ENCODE data around the gene SNPH.

DNA sequence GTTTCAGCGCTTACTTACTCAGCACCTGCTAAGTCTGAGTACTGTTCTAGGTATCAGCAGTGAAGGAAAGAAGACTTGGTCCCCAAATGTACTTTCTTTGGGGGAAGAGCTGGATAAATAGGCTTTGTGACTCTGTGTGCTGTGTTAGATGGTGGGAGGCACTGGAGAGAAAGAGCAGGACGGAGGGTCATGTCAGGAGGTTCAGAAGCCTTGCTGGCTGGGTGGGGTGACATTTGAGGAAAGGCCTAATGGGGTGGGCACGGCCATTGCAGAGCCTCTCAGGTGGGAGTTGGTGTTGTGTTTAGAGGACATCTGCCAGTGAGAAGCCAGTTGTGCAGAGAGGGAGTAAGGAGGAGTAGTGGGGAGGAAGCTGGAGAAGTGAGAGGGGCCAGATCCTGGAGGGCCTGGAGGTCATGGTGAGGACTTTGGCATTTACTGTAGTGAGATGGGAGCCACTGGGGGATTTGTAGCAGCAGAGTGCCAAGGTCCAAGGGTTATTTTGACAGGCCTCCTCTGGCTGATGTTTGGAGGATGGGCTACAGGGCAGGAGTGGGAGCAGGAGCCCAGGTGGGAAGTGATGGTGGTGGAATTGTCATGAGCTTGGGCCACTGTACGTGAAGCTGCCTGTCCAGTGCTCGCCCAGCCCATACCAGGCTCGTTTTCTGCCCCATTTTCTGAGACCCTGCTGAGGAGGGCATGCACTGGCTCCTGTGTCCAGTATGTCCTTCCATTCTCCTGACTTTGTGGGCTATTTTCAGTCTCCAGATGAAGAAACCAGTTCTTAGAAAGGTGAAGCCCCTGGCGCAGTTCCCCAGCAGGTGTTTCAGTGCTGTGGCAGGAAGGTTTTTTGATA lies 62.0 kb downstream of the SNPH start:
- no peak for TF ChIP-seq EZH2phosphoT487 (IDR thresholded peaks at IDR 0.05; ENCODE audit: insufficient read depth, low read depth)
- no peak for TF ChIP-seq EZH2 (IDR thresholded peaks at IDR 0.05; ENCODE audit: insufficient read depth, poor library complexity, severe bottlenecking)

All from GM23248 (cell line).